ENCODE results near the gene GPR108. TPM values are rescaled to one million over a fixed set of nuclear protein-coding genes. Genes with fewer than 3 reads are reported as not detected.
"Not testable (repeated sequence)": the region's sequence is repeated elsewhere in the genome, so short reads cannot be mapped to it uniquely, and the experiment has no call there.

The GPR108 gene
- total RNA-seq, 3 donors from 2014 or later (not counting 1 experiment from before 2014, with no cell fraction given) = 66.1 to 78.0 (median 76.9) TPM

GRCh38 chr19:6751189-6751588, 13.8 kb upstream of the GPR108 start:
- no peak for ATAC-seq
- H3K4me1 Mint-ChIP-seq = peaks cover 6 to 19% of the 10 kb centered on the region in 2 donors
- Histone ChIP-seq H3K9me3 (ENCODE audit: control insufficient read depth, insufficient read depth, low read length) (no peaks in the 10 kb centered on the region), H3K27me3 (ENCODE audit: control insufficient read depth, insufficient read depth, low read length) (no peaks in the 10 kb centered on the region), H3K4me3 (ENCODE audit: low read length) (no peak overlapping the region), H3K36me3 (ENCODE audit: control insufficient read depth, insufficient read depth, low read length) (peaks cover 25% of the 10 kb centered on the region), H3K4me1 (ENCODE audit: control insufficient read depth, insufficient read depth, low read length) (peaks cover 13% of the 10 kb centered on the region), H3K27ac (ENCODE audit: low read length) (no peak overlapping the region)
- no peak for DNase-seq
- no peaks in the 10 kb centered on the region for H3K36me3 Mint-ChIP-seq
- WGBS (ENCODE audit: insufficient coverage) = over 99% methylated on average over 16 of the region's 16 CpGs
- no peak overlapping the region for H3K27ac Mint-ChIP-seq
- no peak overlapping the region for H3K4me3 Mint-ChIP-seq
- no peak for TF ChIP-seq CTCF (IDR thresholded peaks at IDR 0.05)
- intact Hi-C loops (cut with micrococcal nuclease) = no loop called here
- H3K27me3 Mint-ChIP-seq (ENCODE audit: low read depth in 2 of 2) = no peaks in the 10 kb centered on the region
- H3K9me3 Mint-ChIP-seq = no peaks in the 10 kb centered on the region

GRCh38 chr19:6750062-6750461, 12.7 kb upstream of the GPR108 start:
- H3K27ac ChIP-seq (ENCODE audit: low read length) = no peak overlapping the region
- H3K9me3 ChIP-seq (ENCODE audit: control insufficient read depth, insufficient read depth, low read length) = no peaks in the 10 kb centered on the region
- H3K9me3 Mint-ChIP-seq = no peaks in the 10 kb centered on the region
- DNase-seq (no peak), ATAC-seq (no peak)
- H3K4me3 Mint-ChIP-seq = no peak overlapping the region
- 95% methylated on average over 20 of the region's 20 CpGs for WGBS (ENCODE audit: insufficient coverage)
- H3K27ac Mint-ChIP-seq = no peak overlapping the region
- H3K36me3 Mint-ChIP-seq = no peaks in the 10 kb centered on the region
- H3K4me1 Mint-ChIP-seq = peaks cover 6 to 19% of the 10 kb centered on the region in 2 donors
- no peaks in the 10 kb centered on the region for H3K27me3 Mint-ChIP-seq (ENCODE audit: low read depth in 2 of 2)
- H3K36me3 ChIP-seq (ENCODE audit: control insufficient read depth, insufficient read depth, low read length) = peaks cover 25% of the 10 kb centered on the region
- TF ChIP-seq CTCF (IDR thresholded peaks at IDR 0.05) = no peak
- H3K4me1 ChIP-seq (ENCODE audit: control insufficient read depth, insufficient read depth, low read length) = peaks cover 13% of the 10 kb centered on the region
- no peak overlapping the region for H3K4me3 ChIP-seq (ENCODE audit: low read length)
- intact Hi-C loops (cut with micrococcal nuclease) = no loop called here
- H3K27me3 ChIP-seq (ENCODE audit: control insufficient read depth, insufficient read depth, low read length) = no peaks in the 10 kb centered on the region

- H3K4me1 Mint-ChIP-seq, H3K36me3 Mint-ChIP-seq, ATAC-seq: not testable (repeated sequence)
These were observed 11.2 kb upstream of the GPR108 start for GRCh38 chr19:6748543-6748942.

GRCh38 chr19:6745965-6746364, 8.6 kb upstream of the GPR108 start:
- Histone ChIP-seq H3K9me3 (ENCODE audit: control insufficient read depth, insufficient read depth, low read length) (no peaks in the 10 kb centered on the region), H3K4me3 (ENCODE audit: low read length) (no peak overlapping the region), H3K4me1 (ENCODE audit: control insufficient read depth, insufficient read depth, low read length) (peaks cover 3% of the 10 kb centered on the region), H3K27ac (ENCODE audit: low read length) (no peak overlapping the region), H3K27me3 (ENCODE audit: control insufficient read depth, insufficient read depth, low read length) (no peaks in the 10 kb centered on the region), H3K36me3 (ENCODE audit: control insufficient read depth, insufficient read depth, low read length) (peaks cover 6% of the 10 kb centered on the region)
- Mint-ChIP-seq H3K27ac (no peak overlapping the region), H3K9me3 (no peaks in the 10 kb centered on the region), H3K36me3 (no peaks in the 10 kb centered on the region), H3K4me3 (no peak overlapping the region), H3K27me3 (ENCODE audit: low read depth in 2 of 2) (no peaks in the 10 kb centered on the region), H3K4me1 (no peaks in the 10 kb centered on the region)
- DNase-seq (no peak), ATAC-seq (no peak)
- intact Hi-C loops (cut with micrococcal nuclease) = no loop called here
- WGBS (ENCODE audit: insufficient coverage) = 94% methylated on average over 18 of the region's 24 CpGs
- no peak for TF ChIP-seq CTCF (IDR thresholded peaks at IDR 0.05)

More at GRCh38 chr19:6748543-6748942, 11.2 kb upstream of the GPR108 start:
- DNase-seq; H3K9me3 ChIP-seq (ENCODE audit: control insufficient read depth, insufficient read depth, low read length); intact Hi-C loops (cut with micrococcal nuclease); H3K27me3 ChIP-seq (ENCODE audit: control insufficient read depth, insufficient read depth, low read length); H3K27ac ChIP-seq (ENCODE audit: low read length); H3K27me3 Mint-ChIP-seq (ENCODE audit: low read depth in 2 of 2); H3K4me3 ChIP-seq (ENCODE audit: low read length); H3K27ac Mint-ChIP-seq; H3K4me3 Mint-ChIP-seq; H3K9me3 Mint-ChIP-seq; H3K4me1 ChIP-seq (ENCODE audit: control insufficient read depth, insufficient read depth, low read length): not testable (repeated sequence)
- WGBS (ENCODE audit: insufficient coverage) = 98% methylated on average over 9 of the region's 10 CpGs
- H3K36me3 ChIP-seq (ENCODE audit: control insufficient read depth, insufficient read depth, low read length) = peaks cover 21% of the 10 kb centered on the region

Data from natural killer cell (primary cell).